TTC549 (cell line): ENCODE measurements around the gene CTSL.

Experiments used
- FAIRE-seq: peaks from 2 replicates; lab custom pipeline; 2012; peaks lifted over from hg19 to GRCh38; lab: Jason Lieb, UNC

CTSL gene

DNA sequence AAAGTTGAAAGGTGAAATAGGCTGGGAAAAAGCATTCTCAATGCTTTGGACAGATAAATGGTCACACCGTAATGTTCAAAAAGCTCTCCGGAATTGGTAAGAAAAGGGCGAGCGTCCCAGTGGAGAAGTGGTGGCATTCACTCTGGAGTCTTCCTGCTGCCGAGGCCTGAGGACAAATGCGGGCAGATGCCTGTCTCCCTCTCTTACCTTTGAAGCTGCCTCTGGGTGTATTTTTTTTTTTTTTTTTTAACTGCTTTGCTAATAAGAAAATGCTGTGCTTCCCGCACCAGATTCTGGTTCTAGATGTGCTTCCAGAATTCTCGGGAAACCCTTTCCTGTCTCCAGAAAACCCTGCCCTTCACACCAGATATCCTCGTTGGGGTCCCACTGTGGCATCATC, 24.4 kb upstream of the CTSL start:
- no peak for FAIRE-seq

DNA sequence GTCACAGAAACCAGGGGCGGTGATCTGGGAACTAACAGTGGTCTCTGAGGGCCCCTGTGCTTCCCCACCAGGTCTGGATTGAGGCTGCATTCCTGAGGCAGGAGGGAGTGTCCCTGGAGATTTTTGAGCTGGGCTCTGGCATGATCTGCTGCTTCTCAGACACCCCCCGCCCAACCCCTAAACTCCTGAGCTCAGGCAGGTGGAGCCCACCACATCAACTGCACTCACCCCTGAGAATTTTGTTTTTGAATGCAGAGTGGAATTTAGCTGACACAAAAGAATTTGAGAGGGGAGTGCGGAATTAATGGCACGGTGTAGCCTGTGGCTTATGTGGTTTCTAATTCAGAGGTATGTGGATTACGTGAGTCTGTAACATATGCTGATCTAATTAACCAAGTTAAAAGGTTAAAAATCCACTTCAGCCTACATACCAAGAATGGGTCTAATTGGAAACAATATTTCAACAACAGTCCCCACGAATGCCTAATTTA, 23.9 kb upstream of the CTSL start:
- no peak for FAIRE-seq

DNA sequence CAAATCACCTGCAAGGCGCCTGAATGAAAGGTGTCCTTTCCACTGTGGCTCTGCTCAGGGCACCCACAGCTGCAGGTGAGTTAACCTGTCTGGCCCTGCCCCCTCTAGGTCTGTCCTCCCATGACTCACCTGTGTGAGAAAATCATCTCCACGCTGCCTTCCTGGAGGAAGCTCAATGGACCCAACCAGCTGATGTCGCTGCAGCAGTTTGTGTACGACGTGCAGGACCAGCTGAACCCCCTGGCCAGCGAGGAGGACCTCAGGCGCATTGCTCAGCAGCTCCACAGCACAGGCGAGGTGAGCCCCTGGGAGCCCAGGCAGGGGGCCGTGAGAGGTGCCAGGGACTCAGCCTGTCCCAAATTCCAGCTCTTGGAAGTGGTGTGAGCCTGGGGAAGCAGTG, 23.0 kb upstream of the CTSL start:
- no peak for FAIRE-seq

GRCh38 chr9:87703636-87704276, 22.2 kb upstream of the CTSL start:
- no peak for FAIRE-seq

DNA sequence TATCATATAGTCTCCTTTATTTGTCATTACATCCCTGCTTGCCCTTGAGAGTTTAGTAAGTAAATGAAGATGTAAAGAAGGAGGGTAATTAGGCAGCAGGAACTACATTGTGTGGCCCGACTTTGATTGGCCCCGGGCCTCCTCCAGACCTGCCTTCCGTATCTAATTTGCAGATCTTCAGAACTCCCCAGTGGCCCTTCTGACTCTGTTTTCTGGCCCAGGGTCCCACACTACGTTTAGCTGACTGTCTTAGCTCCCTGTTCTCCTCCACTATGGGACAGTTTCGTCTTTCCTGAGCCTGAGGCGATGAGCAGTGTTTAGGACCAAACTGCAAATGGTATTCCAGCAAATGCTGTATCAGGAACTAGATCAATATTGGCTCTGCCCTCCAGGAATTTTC, 21.6 kb upstream of the CTSL start:
- FAIRE-seq, result no peak

DNA sequence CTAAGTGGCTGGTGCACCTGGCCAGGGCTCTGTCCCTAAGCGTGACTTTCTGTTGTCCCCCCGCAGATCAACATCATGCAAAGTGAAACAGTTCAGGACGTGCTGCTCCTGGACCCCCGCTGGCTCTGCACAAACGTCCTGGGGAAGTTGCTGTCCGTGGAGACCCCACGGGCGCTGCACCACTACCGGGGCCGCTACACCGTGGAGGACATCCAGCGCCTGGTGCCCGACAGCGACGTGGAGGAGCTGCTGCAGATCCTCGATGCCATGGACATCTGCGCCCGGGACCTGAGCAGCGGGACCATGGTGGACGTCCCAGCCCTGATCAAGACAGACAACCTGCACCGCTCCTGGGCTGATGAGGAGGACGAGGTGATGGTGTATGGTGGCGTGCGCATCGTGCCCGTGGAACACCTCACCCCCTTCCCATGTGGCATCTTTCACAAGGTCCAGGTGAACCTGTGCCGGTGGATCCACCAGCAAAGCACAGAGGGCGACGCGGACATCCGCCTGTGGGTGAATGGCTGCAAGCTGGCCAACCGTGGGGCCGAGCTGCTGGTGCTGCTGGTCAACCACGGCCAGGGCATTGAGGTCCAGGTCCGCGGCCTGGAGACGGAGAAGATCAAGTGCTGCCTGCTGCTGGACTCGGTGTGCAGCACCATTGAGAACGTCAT, 19.7 kb upstream of the CTSL start:
- FAIRE-seq, result no peak

DNA sequence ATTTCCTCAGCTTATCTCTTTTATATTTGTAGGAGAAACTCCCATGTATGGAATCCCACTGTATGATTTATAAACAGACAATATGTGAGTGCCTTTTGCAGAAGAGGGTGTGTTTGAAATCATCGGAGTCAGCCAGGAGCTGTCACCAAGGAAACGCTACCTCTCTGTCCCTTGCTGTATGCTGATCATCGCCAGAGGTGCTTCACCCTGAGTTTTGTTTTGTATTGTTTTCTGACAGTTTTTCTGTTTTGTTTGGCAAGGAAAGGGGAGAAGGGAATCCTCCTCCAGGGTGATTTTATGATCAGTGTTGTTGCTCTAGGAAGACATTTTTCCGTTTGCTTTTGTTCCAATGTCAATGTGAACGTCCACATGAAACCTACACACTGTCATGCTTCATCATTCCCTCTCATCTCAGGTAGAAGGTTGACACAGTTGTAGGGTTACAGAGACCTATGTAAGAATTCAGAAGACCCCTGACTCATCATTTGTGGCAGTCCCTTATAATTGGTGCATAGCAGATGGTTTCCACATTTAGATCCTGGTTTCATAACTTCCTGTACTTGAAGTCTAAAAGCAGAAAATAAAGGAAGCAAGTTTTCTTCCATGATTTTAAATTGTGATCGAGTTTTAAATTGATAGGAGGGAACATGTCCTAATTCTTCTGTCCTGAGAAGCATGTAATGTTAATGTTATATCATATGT, 18.0 kb upstream of the CTSL start:
- no peak for FAIRE-seq

DNA sequence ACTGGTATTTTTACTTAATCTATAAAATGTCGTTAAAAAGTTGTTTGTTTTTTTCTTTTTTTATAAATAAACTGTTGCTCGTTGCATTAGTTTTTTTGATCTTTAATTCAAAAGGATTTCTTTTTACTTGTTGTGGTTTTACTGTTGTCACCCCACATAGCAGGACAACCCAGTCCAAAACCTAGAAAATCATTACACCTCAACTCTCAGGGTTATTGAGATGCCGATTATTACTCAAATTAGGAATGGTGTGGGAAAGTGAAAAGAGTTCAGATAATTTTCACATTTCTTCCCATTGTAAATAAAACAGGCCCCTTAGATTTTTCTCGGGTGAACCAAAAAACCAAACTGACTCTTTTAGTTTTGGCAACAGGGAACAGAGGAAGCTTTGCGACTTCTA, 17.4 kb upstream of the CTSL start:
- FAIRE-seq, result no peak

GRCh38 chr9:87708986-87709728, 16.8 kb upstream of the CTSL start:
- FAIRE-seq, result no peak

GRCh38 chr9:87710443-87710842, 15.5 kb upstream of the CTSL start:
- no peak for FAIRE-seq

- FAIRE-seq, result no peak
Measured at GRCh38 chr9:87711857-87712800, 13.8 kb upstream of the CTSL start.

GRCh38 chr9:87712801-87713277, 13.1 kb upstream of the CTSL start:
- no peak for FAIRE-seq

- no peak for FAIRE-seq
Measured at GRCh38 chr9:87713278-87713987, 12.5 kb upstream of the CTSL start.

- FAIRE-seq, result no peak
Measured at GRCh38 chr9:87713988-87714330, 12.0 kb upstream of the CTSL start.

DNA sequence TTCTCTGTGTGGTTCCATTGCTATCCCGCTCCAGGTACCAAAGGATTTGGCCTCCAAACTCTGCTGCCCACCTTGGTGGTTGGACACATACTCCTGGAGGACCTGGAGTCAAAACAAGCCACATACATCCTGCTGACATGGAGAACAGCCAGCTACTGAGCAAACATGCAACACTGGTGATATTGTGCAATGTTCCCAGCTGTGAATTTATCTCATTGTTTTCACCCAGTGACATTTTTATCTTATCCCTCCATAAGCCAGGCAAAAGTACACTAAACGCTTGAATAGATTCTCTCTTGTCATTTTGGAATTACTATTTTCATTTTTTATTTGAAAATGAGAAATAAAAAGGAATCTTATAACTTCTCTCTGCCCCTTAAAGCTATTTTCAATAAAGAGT, 11.1 kb upstream of the CTSL start:
- no peak for FAIRE-seq

DNA sequence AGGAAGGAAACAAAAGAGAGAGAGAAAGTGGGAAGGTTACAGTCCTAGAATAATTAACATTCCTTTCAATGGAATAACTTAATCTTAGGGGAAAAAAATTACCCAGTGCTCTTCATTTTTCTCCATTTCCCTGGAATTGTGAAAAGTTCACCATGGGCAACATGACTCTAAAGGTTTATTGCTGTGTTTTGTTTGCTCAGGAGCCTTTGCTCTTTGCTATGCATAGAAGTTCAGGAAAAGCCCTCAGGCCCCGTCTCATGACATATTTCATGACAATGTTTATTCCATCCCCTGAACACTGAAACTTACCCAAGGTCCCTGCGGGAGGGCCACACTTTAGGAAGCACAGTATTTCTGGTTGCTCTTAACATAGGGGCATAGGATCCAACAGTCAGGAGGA, 9.8 kb upstream of the CTSL start:
- no peak for FAIRE-seq

GRCh38 chr9:87717456-87717855, 8.5 kb upstream of the CTSL start:
- no peak for FAIRE-seq

DNA sequence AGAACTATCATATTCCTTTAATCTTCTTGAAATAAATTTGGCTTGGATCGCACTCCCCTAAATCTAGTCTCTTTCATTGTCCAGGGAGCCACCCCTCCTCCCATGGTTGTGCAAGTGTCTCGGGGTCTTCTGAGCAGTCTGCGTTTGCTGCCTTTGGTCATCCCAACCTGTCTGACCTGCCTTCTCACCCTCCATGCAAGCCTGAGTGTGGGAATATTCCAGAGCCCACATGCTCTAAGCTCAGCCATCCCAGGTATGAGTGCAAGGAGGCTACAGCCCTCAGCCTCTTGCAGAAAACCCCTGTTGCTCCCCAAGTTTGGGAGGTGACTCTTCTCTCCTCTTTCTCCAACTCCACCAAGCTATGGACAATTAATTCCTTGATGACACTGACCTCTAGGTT, 7.7 kb upstream of the CTSL start:
- FAIRE-seq, result no peak

DNA sequence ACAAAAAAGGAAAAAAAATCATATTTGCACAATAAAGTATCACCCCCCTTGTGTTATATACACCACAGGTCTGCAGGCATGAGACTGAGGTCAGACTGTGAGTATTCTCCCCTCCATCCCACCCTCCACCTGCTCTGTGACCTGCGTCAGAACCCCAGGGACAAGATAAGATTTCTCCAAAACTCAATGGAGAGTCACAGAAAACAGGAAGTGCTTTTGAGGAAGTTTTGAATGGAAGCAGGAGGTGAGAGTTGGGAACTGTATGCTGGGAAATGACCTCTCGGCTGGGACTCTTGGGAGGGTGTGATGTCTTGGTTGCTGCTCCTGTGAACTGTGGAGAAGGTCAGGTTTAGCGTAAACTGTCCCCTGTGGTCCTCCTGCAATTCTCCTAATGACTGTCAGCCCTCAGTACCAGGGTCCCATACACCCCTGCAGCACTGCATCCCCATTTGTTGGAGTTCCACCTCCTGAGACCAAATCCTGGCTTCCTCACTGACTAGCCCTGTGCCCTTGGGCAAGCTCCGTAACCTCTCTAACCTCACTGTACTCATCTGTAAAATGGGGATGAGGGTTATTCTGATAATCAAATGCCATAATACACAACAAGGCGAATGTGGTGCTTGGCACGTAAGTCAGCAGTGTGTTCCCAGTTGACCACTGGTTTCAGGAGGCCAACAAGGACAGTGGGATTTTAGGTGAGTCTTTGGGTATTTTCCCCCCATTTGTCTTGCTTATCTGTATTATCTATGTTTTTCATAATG, 6.9 kb upstream of the CTSL start:
- FAIRE-seq, result no peak

DNA sequence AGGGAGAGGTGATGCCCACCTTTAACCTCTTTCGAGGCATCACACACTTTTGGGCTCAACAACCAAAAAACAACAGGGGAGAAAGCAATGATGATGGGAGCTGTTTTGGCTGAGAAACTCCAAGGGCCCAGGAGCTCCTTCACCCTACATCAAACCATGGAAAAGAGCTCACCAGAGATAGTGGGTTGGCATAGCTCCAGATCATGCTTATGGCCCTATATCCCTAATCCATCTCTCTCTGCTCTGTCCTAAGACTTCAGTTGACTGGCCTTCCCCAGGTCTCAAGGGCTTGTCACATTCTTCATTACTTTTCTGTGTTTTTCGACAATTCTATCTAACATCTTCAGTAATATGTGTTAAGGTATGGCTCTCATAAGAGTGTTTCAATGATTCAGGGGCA, 5.7 kb upstream of the CTSL start:
- no peak for FAIRE-seq
